HepG2 (cell line): Measurements from ENCODE around the gene SNAP23. TPM values are rescaled to one million over a fixed set of nuclear protein-coding genes. Genes with fewer than 3 reads are reported as not detected.

Experiments
- AFF4 ChIP-seq: sonication (generic); formaldehyde crosslinking; IDR thresholded peaks from 2 replicates; pipeline ENCODE4 v1.4.0; 2020; ENCODE audit warnings: missing genetic modification reagents
- AGO2 ChIP-seq: fragments of 200-400 bp; formaldehyde crosslinking; optimal IDR thresholded peaks from 2 replicates; pipeline ENCODE3; 2017; ENCODE audit warnings: mild to moderate bottlenecking, low read depth, low read length, moderate library complexity
- ARNTL ChIP-seq: sonication (generic); formaldehyde crosslinking; IDR thresholded peaks from 2 replicates; pipeline ENCODE4 v1.4.0; 2020; ENCODE audit warnings: mild to moderate bottlenecking, missing genetic modification reagents
- ATF3 ChIP-seq: sonication (generic); formaldehyde crosslinking; IDR thresholded peaks from 2 replicates; pipeline ENCODE4 v1.4.0; 2020; ENCODE audit warnings: missing genetic modification reagents
- CC2D1A ChIP-seq: sonication (generic); formaldehyde crosslinking; IDR thresholded peaks from 2 replicates; pipeline ENCODE4 v1.8.1; 2023; ENCODE audit warnings: mild to moderate bottlenecking, missing genetic modification reagents
- FOXK2 ChIP-seq: fragments of 450-650 bp; IDR thresholded peaks from 2 replicates; pipeline ENCODE4 v1.6.1; 2016
- HINFP ChIP-seq: sonication (generic); formaldehyde crosslinking; IDR thresholded peaks from 2 replicates; pipeline ENCODE4 v1.4.0; 2020; ENCODE audit warnings: low read depth, mild to moderate bottlenecking, missing genetic modification reagents
- HNRNPUL1 ChIP-seq: fragments of 200-400 bp; formaldehyde crosslinking; IDR thresholded peaks from 2 replicates; pipeline ENCODE4 v1.6.1; 2017; ENCODE audit warnings: low read depth, mild to moderate bottlenecking, low read length, moderate library complexity
- HOXA5 ChIP-seq: sonication (generic); formaldehyde crosslinking; IDR thresholded peaks from 2 replicates; pipeline ENCODE4 v1.4.0; 2020; ENCODE audit warnings: missing genetic modification reagents
- NBN ChIP-seq: fragments of 450-650 bp; conservative IDR thresholded peaks from 2 replicates; pipeline ENCODE4 v1.6.1; 2017
- POLR2AphosphoS2 ChIP-seq: IDR thresholded peaks from 2 replicates; pipeline ENCODE4 v1.6.1; 2011; ENCODE audit warnings: low read depth, low read length, improper control_type of control experiment
- PRDM4 ChIP-seq: sonication (generic); formaldehyde crosslinking; IDR thresholded peaks from 2 replicates; pipeline ENCODE4 v1.9.0; 2021; ENCODE audit warnings: missing genetic modification reagents, borderline replicate concordance
- RBM39 ChIP-seq: fragments of 200-400 bp; formaldehyde crosslinking; IDR thresholded peaks from one replicate; pipeline ENCODE4 v1.6.1; 2018; ENCODE audit warnings: antibody characterized with exemption, mild to moderate bottlenecking, low read depth, low read length; ENCODE audit not compliant: poor library complexity, severe bottlenecking
- TFDP1 ChIP-seq: IDR thresholded peaks from 2 replicates; pipeline ENCODE4 v1.6.1; 2016; ENCODE audit warnings: missing compliant biosample characterization, missing genetic modification reagents, borderline replicate concordance
- ZNF562 ChIP-seq: sonication (generic); formaldehyde crosslinking; IDR thresholded peaks from 2 replicates; pipeline ENCODE4 v1.8.0; 2022; ENCODE audit warnings: missing genetic modification reagents, borderline replicate concordance
- ZNF576 ChIP-seq: sonication (generic); formaldehyde crosslinking; IDR thresholded peaks from 2 replicates; pipeline ENCODE4 v1.4.0; 2020; ENCODE audit warnings: mild to moderate bottlenecking, missing genetic modification reagents
- ZNF614 ChIP-seq: IDR thresholded peaks from 2 replicates; pipeline ENCODE4 v1.6.1; 2018; ENCODE audit warnings: missing biosample characterization, missing genetic modification reagents, inconsistent platforms, borderline replicate concordance
- ZNF703 ChIP-seq: sonication (generic); formaldehyde crosslinking; IDR thresholded peaks from 2 replicates; pipeline ENCODE4 v1.5.1; 2020; ENCODE audit warnings: missing genetic modification reagents, mild to moderate bottlenecking, moderate library complexity, borderline replicate concordance
- polyA plus RNA-seq, 8 experiments: library from polyadenylated mRNA; depleted of rRNA in 3 of 8; stranded (reverse) in 7 of 8; unstranded in 1 of 8; fragments of >200 nt; fragmentation: Illumina TruSeq in 4 of 8; extraction: Trizol in 4 of 8; gene quantifications; 2 replicates each; pipeline versions ENCODE4 v1.2.1 to v1.2.3, GENCODE V29; 2011 to 2016; ENCODE audit warnings: low read depth in 4 of 8, missing spikeins in 1 of 8, mixed read lengths in 1 of 8; ENCODE audit not compliant: insufficient read depth in 1 of 8
- total RNA-seq, 5 experiments: library from RNA; depleted of rRNA; stranded (reverse); fragments of >200 nt; fragmentation: Illumina TruSeq; extraction: Trizol; gene quantifications; 2 replicates each; pipeline ENCODE4 v1.2.3, GENCODE V29; 2016; ENCODE audit warnings: low read depth in 1 of 5

SNAP23 gene
- total and polyA plus RNA-seq, 2 of the 13 experiments (the other 11 are each of a cell fraction or from before 2014, with no cell fraction given) = 37.0 to 101 TPM

GRCh38 chr15:42495361-42496212, at the start of gene SNAP23 (continued):
- TF ChIP-seq CC2D1A (CRISPR knock-in tag) (no peak), HINFP (peak; percentile 88), POLR2AphosphoS2 (no peak), ARNTL (no peak), FOXK2 (no peak), ZNF562 (CRISPR knock-in tag) (no peak), AGO2 (no peak), TFDP1 (CRISPR knock-in tag) (peak; percentile 87; the same call in 1 of the 2 replicates), NBN (no peak), RBM39 (no peak), HNRNPUL1 (no peak), ZNF614 (peak; percentile 65; the same call in 1 of the 2 replicates), ZNF576 (no peak), HOXA5 (CRISPR knock-in tag) (no peak), PRDM4 (CRISPR knock-in tag) (no peak), ZNF703 (CRISPR knock-in tag) (no peak), AFF4 (no peak), ATF3 (CRISPR knock-in tag) (no peak; the same call in 1 of the 2 replicates)
